H4 (cell line): ENCODE data around the gene BNIP1. TPM values are rescaled to one million over a fixed set of nuclear protein-coding genes. Genes with fewer than 3 reads are reported as not detected.
"Not testable (repeated sequence)": the region's sequence is repeated elsewhere in the genome, so short reads cannot be mapped to it uniquely, and the experiment has no call there.

ENCODE experiments used
- DNase-seq: peaks from one replicate; pipeline ENCODE4 v3.0.0-alpha.2; 2015; ENCODE audit warnings: low spot score
- total RNA-seq: library from RNA; depleted of rRNA; stranded (reverse); fragments of >200 nt; shearing (Covaris generic); gene quantifications from 2 replicates; pipeline ENCODE4 v1.2.3, GENCODE V29; 2014; rRNA removed

Gene BNIP1
- total RNA-seq, result 25.2 and 39.2 TPM in 2 replicates

- DNase-seq, result peak; percentile 89
Measured at GRCh38 chr5:173144200-173145176, at the start of gene BNIP1. Gene BNIP1 (plus strand): TSS chr5:173144531. CDS start chr5:173144546, 15 bp downstream.

- no peak for DNase-seq
Measured at GRCh38 chr5:173098787-173099186, 45.5 kb upstream of the BNIP1 start.

GRCh38 chr5:173099461-173099860, 44.9 kb upstream of the BNIP1 start:
- no peak for DNase-seq

- no peak for DNase-seq
Measured at GRCh38 chr5:173101245-173101644, 43.1 kb upstream of the BNIP1 start.

- no peak for DNase-seq
Measured at GRCh38 chr5:173103411-173103810, 40.9 kb upstream of the BNIP1 start.

GRCh38 chr5:173108914-173109313, 35.4 kb upstream of the BNIP1 start:
- no peak for DNase-seq

- DNase-seq, result no peak
Measured at GRCh38 chr5:173114536-173114935, 29.8 kb upstream of the BNIP1 start.

- DNase-seq, result no peak
Measured at GRCh38 chr5:173119719-173120118, 24.6 kb upstream of the BNIP1 start.

GRCh38 chr5:173123416-173123815, 20.9 kb upstream of the BNIP1 start:
- DNase-seq, result no peak

- DNase-seq, result not testable (repeated sequence)
Measured at GRCh38 chr5:173132166-173132565, 12.2 kb upstream of the BNIP1 start.

- DNase-seq, result no peak
Measured at GRCh38 chr5:173138707-173139106, 5.6 kb upstream of the BNIP1 start.

GRCh38 chr5:173139631-173140030, 4.7 kb upstream of the BNIP1 start:
- DNase-seq, result no peak

GRCh38 chr5:173140769-173141168, 3.6 kb upstream of the BNIP1 start:
- DNase-seq, result no peak

- no peak for DNase-seq
Measured at GRCh38 chr5:173143567-173143966, 764 bp upstream of the BNIP1 start.

- DNase-seq, result no peak
Measured at GRCh38 chr5:173148354-173148753, 4.0 kb downstream of the BNIP1 start.

- DNase-seq, result no peak
Measured at GRCh38 chr5:173152547-173152946, 8.2 kb downstream of the BNIP1 start.

GRCh38 chr5:173153842-173154241, 9.5 kb downstream of the BNIP1 start:
- DNase-seq, result no peak

GRCh38 chr5:173154619-173155018, 10.3 kb downstream of the BNIP1 start:
- DNase-seq, result not testable (repeated sequence)

GRCh38 chr5:173155912-173156311, 11.6 kb downstream of the BNIP1 start:
- no peak for DNase-seq

GRCh38 chr5:173158366-173158765, 14.0 kb downstream of the BNIP1 start:
- DNase-seq, result no peak

- DNase-seq, result no peak
Measured at GRCh38 chr5:173159256-173159655, 14.9 kb downstream of the BNIP1 start.

GRCh38 chr5:173161148-173161547, 16.8 kb downstream of the BNIP1 start:
- no peak for DNase-seq

GRCh38 chr5:173163219-173163618, 18.9 kb downstream of the BNIP1 start:
- DNase-seq, result no peak
